Activated T-cell treated with anti-CD3 and anti-CD28 coated beads for 1 hour (primary cell): Measurements from ENCODE around the gene GABRB3.

Experiments used
- DNase-seq: peaks from one replicate; pipeline ENCODE4 v3.0.0-alpha.2; 2020; ENCODE audit warnings: low read depth

The GABRB3 gene

DNA sequence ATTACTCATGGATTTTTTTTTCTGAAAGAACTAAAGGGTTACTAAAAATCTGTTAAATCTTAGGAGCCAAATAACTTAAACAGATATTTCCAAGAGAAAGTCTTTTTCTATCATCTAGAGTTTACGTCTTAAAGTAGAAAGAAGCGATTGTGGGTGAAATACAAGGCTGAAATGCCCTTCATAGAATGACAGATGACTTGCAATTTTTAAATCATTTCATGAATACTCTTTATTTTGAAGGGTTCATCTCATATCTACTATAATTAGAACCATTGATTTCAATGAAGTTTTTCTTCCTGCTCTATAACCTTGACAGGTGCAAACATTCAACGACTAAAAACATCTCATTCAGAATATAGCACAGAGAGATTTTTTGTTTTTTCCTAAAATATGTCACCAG lies 217.0 kb downstream of the GABRB3 start:
- no peak for DNase-seq

DNA sequence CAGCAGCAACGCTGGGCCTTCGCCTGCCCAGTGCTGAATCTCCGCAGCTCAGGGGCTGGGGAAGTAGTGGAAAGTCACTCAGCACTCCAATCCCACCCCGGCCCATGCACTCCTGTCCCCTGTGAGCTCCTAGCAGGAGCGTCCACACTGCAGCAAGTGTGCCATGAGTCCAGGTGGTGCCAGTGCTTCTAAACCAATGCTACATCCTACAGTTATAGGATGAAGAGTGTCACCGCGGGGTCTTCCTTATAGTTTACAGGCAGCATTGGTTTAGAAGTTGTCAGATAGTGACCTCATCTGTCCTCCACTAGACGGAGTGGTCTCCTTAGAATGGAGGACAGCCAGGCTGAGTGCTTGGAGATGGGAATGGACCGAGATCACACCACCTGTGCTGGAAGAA lies 221.4 kb downstream of the GABRB3 start:
- no peak for DNase-seq

DNA sequence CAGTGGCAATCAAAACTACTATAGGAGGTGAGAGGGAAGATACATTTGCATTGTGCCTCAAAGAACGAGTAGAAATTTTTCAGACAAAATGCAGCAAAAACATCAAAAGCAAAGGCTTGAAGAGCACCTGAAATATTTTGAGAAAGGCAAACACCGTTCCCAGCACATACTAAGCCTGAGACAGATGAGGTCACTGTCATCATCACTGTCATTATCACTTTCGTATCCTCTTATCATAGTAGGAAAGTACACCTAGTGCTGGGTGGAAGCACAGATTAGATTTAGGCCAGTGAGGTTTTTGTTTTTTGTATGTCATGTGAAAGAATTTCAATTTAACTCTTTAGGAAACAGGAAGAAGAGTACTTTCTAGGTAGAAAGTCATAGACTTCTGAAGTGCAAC lies 222.0 kb downstream of the GABRB3 start:
- DNase-seq, result no peak

DNA sequence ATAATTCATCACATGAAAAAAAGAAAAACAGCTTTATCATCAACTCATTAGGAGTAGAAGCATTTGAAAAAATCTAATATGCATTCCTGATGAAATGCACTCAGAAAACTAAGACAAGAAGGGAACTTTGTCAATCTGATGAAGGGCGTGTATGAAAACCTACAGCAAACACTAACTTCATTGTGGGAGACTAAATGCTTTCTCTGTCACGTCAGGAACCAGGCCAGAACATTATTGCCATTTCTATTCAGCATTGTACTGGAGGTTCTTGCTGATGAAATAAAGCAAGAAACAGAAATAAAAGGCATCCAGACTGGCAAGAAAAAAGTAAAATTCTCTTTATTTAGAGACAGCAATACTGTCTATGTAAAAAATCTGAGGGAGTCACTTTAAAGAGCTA lies 235.2 kb downstream of the GABRB3 start:
- no peak for DNase-seq

- no peak for DNase-seq
These were observed 241.4 kb downstream of the GABRB3 start for GRCh38 chr15:26531489-26531888.

DNA sequence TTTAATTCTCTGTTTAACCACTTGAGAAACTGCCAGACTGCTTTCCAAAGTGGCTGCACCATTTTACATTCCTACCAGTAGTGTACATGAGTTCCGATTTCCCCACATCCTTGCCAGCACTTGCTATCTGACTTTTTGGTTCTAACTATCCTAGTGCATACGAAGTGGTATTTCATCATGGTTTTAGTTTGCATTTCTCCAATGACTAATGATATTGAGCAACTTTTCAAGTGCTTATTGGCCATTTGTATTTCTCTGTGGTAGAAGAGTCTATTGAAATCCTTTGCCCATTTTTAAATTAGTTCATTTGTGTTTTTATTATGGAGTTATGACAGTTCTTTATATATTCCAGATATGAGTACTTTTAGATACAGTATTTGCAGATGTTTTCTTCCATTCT lies 247.8 kb downstream of the GABRB3 start:
- no peak for DNase-seq

DNA sequence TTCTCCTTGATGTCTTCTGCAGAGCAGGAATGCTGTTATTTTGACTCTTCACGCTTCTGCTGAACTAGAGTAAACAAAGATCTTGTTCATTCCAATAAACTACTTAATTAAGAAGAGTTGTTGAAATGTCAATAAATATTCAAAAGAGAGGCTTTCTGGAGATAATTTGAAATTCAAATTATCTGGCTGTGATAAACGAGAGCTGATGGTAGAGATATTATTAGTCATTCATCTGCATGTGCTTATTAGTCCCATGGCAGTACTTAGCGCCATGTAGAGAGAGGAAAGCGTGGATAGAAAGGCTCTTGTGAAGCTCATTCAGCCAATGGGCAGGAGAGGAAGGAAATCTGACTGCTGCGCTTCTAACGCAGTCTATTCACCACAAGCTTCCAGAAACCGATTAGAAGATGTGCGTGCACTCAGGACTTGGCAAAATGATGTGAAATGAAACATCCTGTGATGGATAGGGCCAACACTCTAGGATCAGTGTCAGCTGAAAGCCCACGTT lies 251.1 kb downstream of the GABRB3 start:
- no peak for DNase-seq

- no peak for DNase-seq
These were observed 251.7 kb downstream of the GABRB3 start for GRCh38 chr15:26521130-26521529.

GRCh38 chr15:26518885-26519284 lies 254.0 kb downstream of the GABRB3 start:
- no peak for DNase-seq

GRCh38 chr15:26516102-26516980 lies 256.5 kb downstream of the GABRB3 start:
- no peak for DNase-seq

DNA sequence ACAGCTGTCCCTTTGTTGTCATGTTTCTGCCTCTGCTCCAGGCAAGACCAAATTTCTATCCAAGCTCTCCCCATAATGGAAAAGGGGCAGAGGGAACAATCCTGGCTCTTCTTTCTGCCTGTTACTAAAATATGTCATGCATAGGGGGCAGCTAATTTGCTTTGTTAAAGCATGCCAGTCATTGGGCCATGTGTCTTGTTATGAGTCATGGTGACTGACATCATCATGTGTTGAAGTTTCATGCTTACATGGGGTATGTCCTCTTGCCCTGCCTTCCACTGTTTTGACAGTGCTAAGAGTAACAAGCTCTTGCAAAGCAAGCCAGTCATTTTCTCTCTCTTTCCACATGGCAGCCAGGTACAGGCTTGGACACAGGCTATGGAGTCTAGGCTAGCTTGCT lies 268.9 kb downstream of the GABRB3 start:
- DNase-seq, result no peak
